ENCODE results near the gene N4BP2L2.

DNA sequence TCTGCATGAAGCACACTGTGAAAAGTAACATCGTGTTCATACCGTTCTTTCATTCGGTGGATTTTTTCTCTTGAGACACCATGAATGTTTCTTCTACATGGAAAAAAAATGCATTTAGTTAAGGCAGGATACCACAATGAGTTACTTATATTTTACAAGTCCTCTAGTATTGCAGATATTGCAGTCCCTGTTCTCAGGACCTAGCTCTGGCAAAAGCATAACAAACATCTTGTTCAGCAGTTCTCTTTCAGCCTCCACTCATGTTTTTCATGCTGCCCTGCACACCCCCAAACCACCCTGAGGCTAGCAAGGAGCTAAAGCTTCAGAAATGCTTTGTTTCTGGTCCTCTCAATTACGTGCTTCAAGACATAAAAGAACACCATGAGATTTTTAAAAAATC is 135.5 kb downstream of the N4BP2L2 start:
- TF ChIP-seq, protein P1, sequence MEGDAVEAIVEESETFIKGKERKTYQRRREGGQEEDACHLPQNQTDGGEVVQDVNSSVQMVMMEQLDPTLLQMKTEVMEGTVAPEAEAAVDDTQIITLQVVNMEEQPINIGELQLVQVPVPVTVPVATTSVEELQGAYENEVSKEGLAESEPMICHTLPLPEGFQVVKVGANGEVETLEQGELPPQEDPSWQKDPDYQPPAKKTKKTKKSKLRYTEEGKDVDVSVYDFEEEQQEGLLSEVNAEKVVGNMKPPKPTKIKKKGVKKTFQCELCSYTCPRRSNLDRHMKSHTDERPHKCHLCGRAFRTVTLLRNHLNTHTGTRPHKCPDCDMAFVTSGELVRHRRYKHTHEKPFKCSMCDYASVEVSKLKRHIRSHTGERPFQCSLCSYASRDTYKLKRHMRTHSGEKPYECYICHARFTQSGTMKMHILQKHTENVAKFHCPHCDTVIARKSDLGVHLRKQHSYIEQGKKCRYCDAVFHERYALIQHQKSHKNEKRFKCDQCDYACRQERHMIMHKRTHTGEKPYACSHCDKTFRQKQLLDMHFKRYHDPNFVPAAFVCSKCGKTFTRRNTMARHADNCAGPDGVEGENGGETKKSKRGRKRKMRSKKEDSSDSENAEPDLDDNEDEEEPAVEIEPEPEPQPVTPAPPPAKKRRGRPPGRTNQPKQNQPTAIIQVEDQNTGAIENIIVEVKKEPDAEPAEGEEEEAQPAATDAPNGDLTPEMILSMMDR (IDR thresholded peaks at IDR 0.05; ENCODE audit: extremely low read depth in 1 of 2, insufficient read depth in 1 of 2, low read depth in 1 of 2, low read length in 2 of 2) = no peak
- TF ChIP-seq EZH2 (IDR thresholded peaks at IDR 0.05; ENCODE audit: borderline replicate concordance, low read depth, low read length, severe bottlenecking) (no peak), POLR2AphosphoS5 (IDR thresholded peaks at IDR 0.05; ENCODE audit: insufficient read depth, low read depth, low read length) (no peak), JUN (IDR thresholded peaks at IDR 0.05; ENCODE audit: borderline replicate concordance, insufficient read depth, insufficient read length, low read depth) (no peak)
